HG02852 (cell line): Measurements from ENCODE around the gene ADGRL3.

ENCODE experiments used
- ATAC-seq: cut with Tn5 transposase; IDR thresholded peaks from one replicate; pipeline ENCODE4 v1.9.1; 2021; ENCODE audit warnings: mild to moderate bottlenecking, moderate library complexity; ENCODE audit not compliant: unreplicated experiment

ADGRL3 gene

DNA sequence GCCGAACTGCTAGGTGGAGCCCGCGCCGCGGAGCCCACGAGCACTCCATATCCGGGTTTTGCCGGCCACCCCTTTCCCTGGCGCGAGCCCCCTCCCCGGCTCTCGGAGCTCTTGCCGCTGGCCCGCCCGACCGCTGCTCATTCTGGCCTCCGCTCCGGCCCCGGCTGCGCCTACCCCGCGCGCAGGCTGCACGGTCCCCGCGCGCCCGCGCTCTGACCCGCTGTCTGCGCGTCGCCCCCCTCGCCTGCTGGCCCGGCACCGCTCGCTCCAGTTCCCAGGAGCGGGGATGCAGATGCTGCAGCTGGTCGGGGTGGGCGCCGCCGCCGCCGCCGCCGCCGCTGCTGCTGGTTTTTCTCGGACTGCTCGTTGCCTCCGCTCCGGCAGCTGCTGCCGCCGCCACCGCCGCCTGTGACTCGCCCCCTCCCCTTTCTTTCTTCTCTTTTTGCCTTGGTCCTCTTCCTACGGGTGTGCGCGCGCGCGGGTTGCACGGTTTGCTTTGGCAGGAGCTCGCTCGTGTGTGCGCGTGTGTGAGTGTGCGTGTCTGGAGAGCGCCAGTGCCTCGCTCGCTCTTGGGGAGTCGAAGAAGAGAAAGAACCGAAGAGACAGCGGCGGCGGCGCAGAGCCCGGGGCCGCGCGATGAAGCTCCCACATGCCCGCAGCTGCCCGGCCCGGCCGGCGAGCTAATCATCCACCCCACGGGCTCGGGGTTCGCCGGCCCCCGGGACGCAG is at the start of gene ADGRL3:
Gene ADGRL3 (plus strand): TSS at position 140 of the 729 bp plus-strand sequence.
- no peak for ATAC-seq

DNA sequence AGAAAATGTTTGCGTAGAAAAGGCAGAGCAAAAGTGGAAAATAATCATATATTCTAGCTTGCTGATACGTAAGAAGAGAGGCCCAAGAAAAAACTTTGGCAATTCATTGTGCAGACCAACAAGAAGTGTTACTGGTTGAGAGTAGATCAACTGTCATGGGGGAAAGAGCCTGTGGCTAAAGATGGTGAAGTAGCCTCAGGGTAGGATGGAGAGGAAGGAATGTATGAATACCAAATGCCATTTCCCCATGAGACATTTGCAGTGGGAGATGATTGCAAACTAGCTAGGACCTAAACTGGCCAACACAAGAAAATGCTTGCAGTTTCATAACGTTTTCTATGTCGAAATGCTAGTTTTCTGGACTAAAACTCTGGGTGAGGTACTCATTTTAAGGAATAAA is 47.7 kb upstream of the ADGRL3 start:
- ATAC-seq: no peak

- no peak for ATAC-seq
These were observed 39.6 kb upstream of the ADGRL3 start for GRCh38 chr4:61160478-61160877.

- ATAC-seq: no peak
These were observed 38.0 kb upstream of the ADGRL3 start for GRCh38 chr4:61162116-61162515.

GRCh38 chr4:61173799-61174198 is 26.3 kb upstream of the ADGRL3 start:
- ATAC-seq: no peak

- ATAC-seq: no peak
These were observed 24.6 kb upstream of the ADGRL3 start for GRCh38 chr4:61175495-61175894.

GRCh38 chr4:61177367-61177766 is 22.8 kb upstream of the ADGRL3 start:
- ATAC-seq: no peak

DNA sequence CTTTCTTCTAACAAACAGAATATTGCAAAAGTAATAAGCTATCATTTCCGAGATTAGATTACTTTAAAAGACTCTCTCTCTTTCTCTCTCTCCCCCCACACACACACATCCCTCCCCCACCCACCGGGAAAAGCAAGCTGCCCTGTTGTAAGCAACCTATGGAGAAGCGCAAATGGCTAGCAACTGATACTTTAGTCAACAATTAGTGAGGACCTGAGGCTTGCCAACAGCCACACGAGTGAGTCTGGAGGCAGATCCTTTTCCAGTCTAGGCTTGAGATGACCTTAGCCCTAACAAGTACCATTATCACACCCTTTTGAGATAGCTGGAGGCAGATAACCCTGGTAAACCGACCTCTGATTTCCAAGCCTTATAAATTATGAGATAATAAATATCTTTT is 19.7 kb upstream of the ADGRL3 start:
- ATAC-seq: no peak

- ATAC-seq: no peak
These were observed 17.2 kb upstream of the ADGRL3 start for GRCh38 chr4:61182915-61183314.

DNA sequence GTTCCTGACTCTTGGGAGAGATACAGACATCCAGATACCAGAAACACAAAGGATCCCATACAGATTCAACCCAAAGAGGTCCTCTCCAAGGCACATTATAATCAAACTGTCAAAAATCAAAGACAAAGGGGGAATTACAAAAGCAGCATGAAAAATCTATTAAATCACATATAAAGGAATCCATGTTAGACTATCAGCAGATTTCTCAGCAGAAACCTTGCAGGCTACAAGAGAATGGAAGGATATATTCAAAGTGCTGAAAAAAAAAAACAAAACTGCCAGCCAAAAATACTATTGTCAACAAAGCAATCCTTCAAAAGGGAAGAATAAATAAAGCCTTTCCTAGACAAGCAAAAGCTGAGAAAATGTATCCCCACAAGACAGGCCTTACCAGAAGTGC is 14.8 kb upstream of the ADGRL3 start:
- ATAC-seq: no peak

GRCh38 chr4:61192392-61192791 is 7.7 kb upstream of the ADGRL3 start:
- ATAC-seq: no peak

DNA sequence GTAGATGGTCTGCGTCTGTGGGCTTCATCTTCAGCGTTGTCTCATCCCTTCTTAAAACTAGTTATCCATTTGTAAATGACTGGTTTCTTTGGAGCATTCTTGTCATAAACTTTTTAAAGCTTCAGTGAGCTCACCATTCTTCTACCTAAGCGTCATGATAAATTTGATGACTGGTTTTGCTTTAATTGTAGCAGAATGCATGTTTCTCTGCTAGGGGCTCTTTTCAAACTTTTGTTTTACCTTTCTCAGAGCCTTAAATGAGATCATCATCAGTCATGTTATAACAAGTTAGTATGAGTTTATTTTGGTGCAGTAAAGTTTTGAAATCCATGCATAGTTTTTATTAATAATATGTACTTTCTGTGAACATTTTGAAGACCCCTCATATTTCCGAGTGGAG is 6.3 kb upstream of the ADGRL3 start:
- ATAC-seq: no peak

DNA sequence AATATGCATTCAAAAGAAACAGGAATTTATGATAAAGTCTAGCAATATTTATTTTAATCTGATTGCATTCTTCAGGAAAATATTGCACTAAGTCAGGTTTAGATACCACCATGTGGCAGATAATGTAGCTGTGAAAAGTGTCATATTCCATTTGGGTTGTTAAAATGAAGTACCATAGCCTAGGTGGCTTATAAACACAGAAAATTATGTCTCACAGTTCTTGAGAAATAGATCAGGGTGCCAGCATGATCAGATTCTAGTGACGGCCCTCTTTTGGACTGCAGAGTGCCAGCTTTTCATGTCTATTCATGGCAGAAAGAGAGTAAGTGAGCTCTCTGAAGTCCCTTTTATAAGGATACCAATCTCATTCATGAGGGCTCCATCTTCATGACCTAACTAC is 5.6 kb upstream of the ADGRL3 start:
- ATAC-seq: no peak

- no peak for ATAC-seq
These were observed 5.0 kb upstream of the ADGRL3 start for GRCh38 chr4:61195101-61195500.

GRCh38 chr4:61198686-61199085 is 1.4 kb upstream of the ADGRL3 start:
- ATAC-seq: no peak

DNA sequence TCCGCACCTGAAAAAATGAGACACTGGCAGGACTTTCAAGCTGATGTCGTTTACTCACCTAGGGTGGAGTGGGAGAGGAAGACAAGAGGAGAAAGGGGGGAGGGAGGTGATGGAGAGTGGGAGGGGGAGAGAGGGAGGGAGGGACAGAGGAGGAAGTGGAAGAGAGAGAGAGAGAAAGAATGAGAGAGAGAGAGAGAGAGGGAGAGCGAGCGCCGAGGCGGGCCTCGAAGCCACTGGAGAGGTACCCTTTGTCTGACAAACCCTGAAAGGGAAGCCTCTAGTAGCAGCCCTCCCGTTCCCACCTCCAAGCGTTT is 296 bp upstream of the ADGRL3 start:
- no peak for ATAC-seq

GRCh38 chr4:61200916-61201526 is 895 bp downstream of the ADGRL3 start:
- no peak for ATAC-seq

DNA sequence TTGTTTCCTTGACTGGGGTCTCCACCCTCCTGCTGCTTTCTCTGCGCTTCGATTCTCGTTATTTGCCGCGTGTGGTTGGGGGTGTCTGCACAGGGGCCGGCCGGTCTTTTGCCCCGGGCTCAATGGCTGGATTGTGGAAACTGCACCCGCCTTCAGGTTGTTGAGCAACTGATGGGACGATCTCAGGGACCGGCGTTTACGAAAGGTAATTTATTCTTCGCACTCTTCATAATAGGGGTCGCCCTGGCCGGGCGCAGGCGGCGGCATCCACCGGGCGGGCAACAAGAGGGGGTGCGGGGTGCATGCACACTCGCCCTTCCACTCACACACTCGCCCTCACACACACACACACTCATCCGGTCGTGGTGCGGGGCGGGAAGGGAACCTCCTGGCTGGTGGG is 1.4 kb downstream of the ADGRL3 start:
- no peak for ATAC-seq

- no peak for ATAC-seq
These were observed 2.0 kb downstream of the ADGRL3 start for GRCh38 chr4:61201961-61202637.

GRCh38 chr4:61202638-61203435 is 2.7 kb downstream of the ADGRL3 start:
- ATAC-seq: no peak

GRCh38 chr4:61203436-61203790 is 3.3 kb downstream of the ADGRL3 start:
- ATAC-seq: no peak
